Osteoblast (primary cell): ENCODE measurements around the gene PLCL1. TPM values are rescaled to one million over a fixed set of nuclear protein-coding genes. Genes with fewer than 3 reads are reported as not detected.

Experiments
- DNase-seq: peaks from one replicate; pipeline ENCODE4 v3.0.0; 2011; ENCODE audit warnings: low spot score, mixed read lengths; ENCODE audit not compliant: insufficient read length; ENCODE audit errors: missing footprints
- H2AFZ ChIP-seq: 2 replicates; pipeline ENCODE4 v1.6.0; 2011; ENCODE audit warnings: mild to moderate bottlenecking, low read length
- H3K27ac ChIP-seq: 2 replicates; pipeline ENCODE4 v1.5.1; 2011; ENCODE audit warnings: mild to moderate bottlenecking, low read depth, low read length, moderate library complexity
- H3K27me3 ChIP-seq: 2 replicates; pipeline ENCODE4 v1.6.0; 2012; ENCODE audit warnings: mild to moderate bottlenecking, control low read depth, inconsistent platforms, low read length, moderate library complexity; ENCODE audit not compliant: insufficient read depth
- H3K36me3 ChIP-seq: 2 replicates; pipeline ENCODE4 v1.5.1; 2011; ENCODE audit warnings: mild to moderate bottlenecking, low read length, control low read depth, moderate library complexity; ENCODE audit not compliant: insufficient read depth
- H3K4me1 ChIP-seq: 2 replicates; pipeline ENCODE4 v1.5.1; 2011; ENCODE audit warnings: mild to moderate bottlenecking, low read length, control low read depth, moderate library complexity; ENCODE audit not compliant: insufficient read depth
- H3K4me2 ChIP-seq: 2 replicates; pipeline ENCODE4 v1.6.0; 2011; ENCODE audit warnings: mild to moderate bottlenecking, low read length; ENCODE audit not compliant: insufficient read depth
- H3K4me3 ChIP-seq: fragments of 200-600 bp; sonication (generic); 3 replicates; pipeline ENCODE4 v1.5.1; 2012; ENCODE audit warnings: mild to moderate bottlenecking, low read length, inconsistent platforms; ENCODE audit not compliant: insufficient read depth
- H3K79me2 ChIP-seq: 2 replicates; pipeline ENCODE4 v1.6.0; 2012; ENCODE audit warnings: mild to moderate bottlenecking, low read length, control low read depth, inconsistent platforms; ENCODE audit not compliant: insufficient read depth
- H3K9me3 ChIP-seq: 2 replicates; pipeline ENCODE4 v1.5.1; 2011; ENCODE audit warnings: low read depth, low read length, control low read depth
- H4K20me1 ChIP-seq: 2 replicates; pipeline ENCODE4 v1.6.0; 2012; ENCODE audit warnings: mild to moderate bottlenecking, low read length, control low read depth; ENCODE audit not compliant: insufficient read depth
- CTCF ChIP-seq: IDR thresholded peaks from 2 replicates; pipeline ENCODE4 v1.5.1; 2011; ENCODE audit warnings: mild to moderate bottlenecking, low read depth, low read length, moderate library complexity; ENCODE audit errors: extremely low read depth
- total RNA-seq: library from RNA; depleted of rRNA; stranded (reverse); fragments of >200 nt; gene quantifications from 2 replicates; pipeline ENCODE4 v1.2.3, GENCODE V29; 2012

The PLCL1 gene
- total RNA-seq, 1 donor = 4.0 TPM

DNA sequence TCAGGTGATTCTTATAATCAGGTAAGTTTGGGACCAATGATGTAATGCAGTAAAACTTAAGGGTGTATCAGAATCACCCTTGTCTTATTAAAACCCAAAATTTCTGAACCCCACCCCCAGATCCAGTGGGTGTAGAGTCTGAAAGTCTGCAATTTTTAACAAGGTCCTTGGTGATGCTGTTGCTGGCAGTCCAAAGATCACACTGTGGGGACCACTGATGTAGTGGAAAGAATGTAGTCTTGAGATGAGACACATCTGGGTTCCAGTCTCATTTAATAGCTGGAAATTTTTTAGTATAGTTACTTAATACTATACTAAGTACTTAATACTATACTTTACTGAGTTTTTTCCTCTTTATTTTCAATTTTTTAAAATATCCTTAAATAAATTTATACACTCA, 258.4 kb downstream of the PLCL1 start:
- Histone ChIP-seq H3K36me3 (no peaks in the 10 kb centered on the region), H3K4me2 (no peak overlapping the region), H2AFZ (no peak overlapping the region), H3K4me1 (no peaks in the 10 kb centered on the region), H3K9me3 (no peaks in the 10 kb centered on the region), H3K4me3 (no peak overlapping the region), H3K27me3 (no peaks in the 10 kb centered on the region), H3K27ac (no peak overlapping the region), H4K20me1 (no peaks in the 10 kb centered on the region), H3K79me2 (no peaks in the 10 kb centered on the region)
- DNase-seq = no peak
- TF ChIP-seq CTCF = no peak

GRCh38 chr2:198063242-198063641, 258.8 kb downstream of the PLCL1 start:
- no peaks in the 10 kb centered on the region for H3K79me2 ChIP-seq
- H4K20me1 ChIP-seq = no peaks in the 10 kb centered on the region
- no peak for DNase-seq
- H3K36me3 ChIP-seq = no peaks in the 10 kb centered on the region
- H3K4me1 ChIP-seq = no peaks in the 10 kb centered on the region
- H2AFZ ChIP-seq = no peak overlapping the region
- no peak overlapping the region for H3K4me3 ChIP-seq
- no peak overlapping the region for H3K4me2 ChIP-seq
- H3K27ac ChIP-seq = no peak overlapping the region
- H3K27me3 ChIP-seq = no peaks in the 10 kb centered on the region
- no peak for TF ChIP-seq CTCF
- H3K9me3 ChIP-seq = no peaks in the 10 kb centered on the region

DNA sequence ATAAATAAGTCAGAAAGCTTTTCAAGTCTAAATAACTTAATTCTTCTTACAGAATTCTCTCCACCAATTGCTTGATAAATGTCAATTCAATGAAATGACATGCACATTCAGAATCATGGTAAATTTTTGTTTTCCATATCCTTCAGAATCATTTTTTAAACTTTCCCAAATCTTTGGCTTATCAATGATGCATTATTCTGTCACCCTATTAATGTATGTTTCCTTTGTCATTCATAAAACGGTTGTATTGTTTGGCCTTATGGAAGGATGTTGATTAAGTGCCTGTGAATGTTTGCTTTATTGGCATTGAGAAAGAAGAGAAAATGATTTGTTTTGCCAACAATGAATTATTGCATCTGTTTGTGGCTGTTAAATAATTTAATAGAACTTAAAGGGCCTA, 260.9 kb downstream of the PLCL1 start:
- no peak for TF ChIP-seq CTCF
- Histone ChIP-seq H3K4me3 (no peak overlapping the region), H3K36me3 (no peaks in the 10 kb centered on the region), H2AFZ (no peak overlapping the region), H3K79me2 (no peaks in the 10 kb centered on the region), H3K27me3 (no peaks in the 10 kb centered on the region), H3K4me2 (no peak overlapping the region), H3K4me1 (no peaks in the 10 kb centered on the region), H4K20me1 (no peaks in the 10 kb centered on the region), H3K27ac (no peak overlapping the region), H3K9me3 (no peaks in the 10 kb centered on the region)
- no peak for DNase-seq

DNA sequence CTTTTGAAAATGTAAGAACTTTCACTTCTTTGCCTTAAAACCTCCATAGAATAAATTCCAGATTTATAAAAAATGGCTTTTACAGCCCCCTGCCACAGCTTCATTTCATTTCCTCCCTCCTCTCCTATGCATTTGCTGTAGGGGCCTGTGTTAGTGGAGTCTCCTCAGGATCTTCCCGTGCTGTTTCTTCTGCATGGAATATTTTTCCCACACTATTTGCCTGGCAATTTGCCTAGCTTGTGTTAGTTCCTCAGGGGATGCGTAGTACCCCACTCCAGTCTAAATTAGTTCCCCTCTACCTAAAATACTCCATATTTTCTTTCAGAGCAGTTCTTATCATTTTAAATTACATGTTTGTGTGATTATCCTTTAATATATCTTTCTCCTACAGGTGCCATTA, 262.2 kb downstream of the PLCL1 start:
- no peaks in the 10 kb centered on the region for H3K36me3 ChIP-seq
- TF ChIP-seq CTCF = no peak
- H3K27me3 ChIP-seq = no peaks in the 10 kb centered on the region
- H3K79me2 ChIP-seq = no peaks in the 10 kb centered on the region
- H3K4me2 ChIP-seq = no peak overlapping the region
- H3K9me3 ChIP-seq = no peaks in the 10 kb centered on the region
- H3K27ac ChIP-seq = no peak overlapping the region
- H3K4me3 ChIP-seq = no peak overlapping the region
- no peak for DNase-seq
- no peaks in the 10 kb centered on the region for H4K20me1 ChIP-seq
- H2AFZ ChIP-seq = no peak overlapping the region
- no peaks in the 10 kb centered on the region for H3K4me1 ChIP-seq
